HCT116 (cell line): ENCODE data around the gene RFTN1.

ENCODE experiments used
- CBX3 ChIP-seq: IDR thresholded peaks from 2 replicates; pipeline ENCODE4 v1.6.1; 2012; ENCODE audit warnings: low read depth
- CEBPB ChIP-seq: IDR thresholded peaks from 2 replicates; pipeline ENCODE4 v1.6.1; 2012; ENCODE audit warnings: low read depth
- CTCF ChIP-seq, 3 experiments: fragments of 200-600 bp in 1 of 3; sonication (generic) in 1 of 3; IDR thresholded peaks in 2 of 3; conservative IDR thresholded peaks in 1 of 3; 2 replicates each; pipeline ENCODE4 v1.5.1; 2012 to 2017; ENCODE audit warnings: low read depth in 2 of 3, low read length in 2 of 3, antibody characterized with exemption in 1 of 3, borderline replicate concordance in 1 of 3, control low read depth in 1 of 3, mild to moderate bottlenecking in 1 of 3, mixed read lengths in 1 of 3, mixed run types in 1 of 3, moderate library complexity in 1 of 3; ENCODE audit not compliant: insufficient read depth in 1 of 3
- EZH2 ChIP-seq: fragments of 200-600 bp; sonication (generic); IDR thresholded peaks from 2 replicates; pipeline ENCODE4 v1.6.1; 2017; ENCODE audit warnings: antibody characterized with exemption, mixed run types
- EZH2phosphoT487 ChIP-seq: fragments of 200-600 bp; IDR thresholded peaks from 2 replicates; pipeline ENCODE4 v1.6.1; 2018; ENCODE audit warnings: antibody characterized with exemption, borderline replicate concordance
- MAX ChIP-seq: IDR thresholded peaks from 2 replicates; pipeline ENCODE4 v1.6.1; 2012
- POLR2A ChIP-seq: IDR thresholded peaks from 2 replicates; pipeline ENCODE4 v1.7.0; 2011; ENCODE audit warnings: borderline replicate concordance; ENCODE audit not compliant: insufficient read depth, insufficient read length; ENCODE audit errors: extremely low read depth
- POLR2AphosphoS5 ChIP-seq: IDR thresholded peaks from 2 replicates; pipeline ENCODE4 v1.6.1; 2011; ENCODE audit warnings: mild to moderate bottlenecking, low read depth, low read length, moderate library complexity
- REST ChIP-seq: IDR thresholded peaks from 2 replicates; pipeline ENCODE4 v1.6.1; 2012; ENCODE audit warnings: low read depth
- SP1 ChIP-seq: IDR thresholded peaks from 2 replicates; pipeline ENCODE4 v1.6.1; 2012; ENCODE audit warnings: low read depth
- ZNF274 ChIP-seq: fragments of 200-500 bp; sonication (Bioruptor generic); IDR thresholded peaks from 2 replicates; pipeline ENCODE4 v1.6.1; 2014; ENCODE audit warnings: mild to moderate bottlenecking, low read depth, low read length, inconsistent platforms

GRCh38 chr3:16390581-16390980 is 122.9 kb downstream of the RFTN1 start:
- TF ChIP-seq CTCF (IDR thresholded peaks at IDR 0.05 in 2 of 3, conservative IDR thresholded peaks at IDR 0.05 in 1 of 3; ENCODE audit: borderline replicate concordance in 1 of 3, insufficient read depth in 1 of 3, low read depth in 2 of 3, low read length in 2 of 3), result no peak
- TF ChIP-seq POLR2A, result no peak
- no peak for TF ChIP-seq SP1
- TF ChIP-seq CBX3, result no peak
- no peak for TF ChIP-seq MAX
- no peak for TF ChIP-seq EZH2phosphoT487
- no peak for TF ChIP-seq EZH2
- TF ChIP-seq POLR2AphosphoS5, result no peak
- no peak for TF ChIP-seq CEBPB
- no peak for TF ChIP-seq ZNF274
- TF ChIP-seq REST, result no peak
